NCI-H1092 treated with DMSO at 0.1 percent for 48 hours (cell line): ENCODE data around the gene HSH2D.

Experiments used
- DNase-seq: peaks from one replicate; lab custom pipeline; 2025; lab: John Stamatoyannopoulos, UW

Gene HSH2D

GRCh38 chr19:16193466-16193865 lies 50.0 kb downstream of the HSH2D start:
- DNase-seq: no peak

- no peak for DNase-seq
Measured at GRCh38 chr19:16197188-16197621, 53.7 kb downstream of the HSH2D start.

GRCh38 chr19:16197622-16198369 lies 54.3 kb downstream of the HSH2D start, which contains the start of gene AP1M1:
AP1M1 (plus strand) TSS chr19:16197911; CDS start chr19:16198027, 116 bp downstream.
- DNase-seq: peak; percentile 98

GRCh38 chr19:16198370-16198651 lies 54.8 kb downstream of the HSH2D start:
- DNase-seq: no peak

- DNase-seq: no peak
Measured at GRCh38 chr19:16199275-16199932, 55.9 kb downstream of the HSH2D start.

GRCh38 chr19:16200038-16201010 lies 56.8 kb downstream of the HSH2D start:
- no peak for DNase-seq

- no peak for DNase-seq
Measured at GRCh38 chr19:16201011-16201391, 57.5 kb downstream of the HSH2D start.

GRCh38 chr19:16202320-16203255 lies 59.1 kb downstream of the HSH2D start:
- no peak for DNase-seq

GRCh38 chr19:16203256-16204004 lies 59.9 kb downstream of the HSH2D start:
- no peak for DNase-seq

GRCh38 chr19:16204005-16204294 lies 60.5 kb downstream of the HSH2D start:
- no peak for DNase-seq

GRCh38 chr19:16205205-16206045 lies 61.9 kb downstream of the HSH2D start:
- no peak for DNase-seq

GRCh38 chr19:16206046-16206605 lies 62.6 kb downstream of the HSH2D start:
- DNase-seq: no peak

GRCh38 chr19:16206637-16207036 lies 63.2 kb downstream of the HSH2D start:
- no peak for DNase-seq

- no peak for DNase-seq
Measured at GRCh38 chr19:16207063-16207462, 63.6 kb downstream of the HSH2D start.

GRCh38 chr19:16207490-16208025 lies 64.1 kb downstream of the HSH2D start:
- DNase-seq: no peak
